ENCODE results near the gene NOG. TPM values are rescaled to one million over a fixed set of nuclear protein-coding genes. Genes with fewer than 3 reads are reported as not detected.

Gene NOG
- total and polyA plus RNA-seq, 2 experiments from 2014 or later: 0.39 to 0.66 TPM

- no peak for TF ChIP-seq ZNF462 (CRISPR knock-in tag; IDR thresholded peaks at IDR 0.05)
- no peak for TF ChIP-seq EZH2phosphoT487 (IDR thresholded peaks at IDR 0.05; ENCODE audit: unreplicated experiment)
- TF ChIP-seq CREB1 (CRISPR knock-in tag; IDR thresholded peaks at IDR 0.05; ENCODE audit: low read depth): no peak
These were observed 8.1 kb downstream of the NOG start (continued) for GRCh38 chr17:56601591-56601990.

DNA sequence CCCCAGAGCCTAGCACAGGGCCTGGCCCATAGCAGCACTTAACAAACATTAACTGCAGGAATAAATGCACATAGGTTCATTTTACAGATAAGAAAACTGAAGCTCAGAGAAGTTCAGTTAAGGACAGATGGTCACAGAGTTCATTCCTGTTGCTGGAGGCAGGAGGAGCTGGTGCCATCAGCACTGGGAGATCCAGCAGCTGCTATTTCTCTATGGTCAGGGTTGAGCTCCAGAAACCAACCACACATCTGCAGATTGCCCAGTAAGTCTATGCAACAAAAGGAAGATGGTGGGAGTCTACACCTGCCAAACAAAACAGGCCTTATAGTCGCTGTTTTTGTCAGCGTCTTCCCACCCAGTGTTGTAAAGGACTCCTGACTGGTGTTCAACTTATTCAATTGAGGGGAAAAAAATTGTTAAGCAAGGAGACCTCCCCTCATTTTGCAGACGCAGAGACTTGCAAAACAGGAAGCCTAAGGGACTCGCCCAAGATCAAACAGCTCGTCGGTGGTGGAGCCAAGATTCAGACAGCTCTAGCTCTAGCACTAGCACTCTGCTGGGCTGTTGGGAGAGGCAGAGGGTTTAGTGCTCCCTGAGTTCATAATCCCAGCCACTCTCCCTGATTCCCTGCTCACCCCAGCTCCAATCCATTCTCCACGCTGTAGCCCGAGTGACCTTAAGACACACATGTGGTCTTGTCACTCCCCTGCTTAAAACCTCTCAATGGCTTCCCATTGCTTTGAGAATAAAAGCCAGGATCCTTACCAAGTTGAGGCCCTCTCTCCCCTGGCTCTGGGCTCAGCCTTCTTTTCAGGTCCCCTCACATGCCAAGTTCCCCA is 9.0 kb downstream of the NOG start:
- H3K9me3 Mint-ChIP-seq: no peaks in the 10 kb centered on the region
- no peak overlapping the region for H3K27ac Mint-ChIP-seq
- H3K36me3 ChIP-seq (ENCODE audit: insufficient read depth): no peaks in the 10 kb centered on the region
- no peak overlapping the region for H3K4me3 Mint-ChIP-seq
- no peaks in the 10 kb centered on the region; the same call in 1 of the 2 replicates for H4K20me1 ChIP-seq (replicated peaks; ENCODE audit: insufficient read depth)
- H3K4me3 ChIP-seq: no peak overlapping the region
- H3K4me2 ChIP-seq: no peak overlapping the region
- no peaks in the 10 kb centered on the region for H3K9me2 ChIP-seq (ENCODE audit: insufficient read depth)
- peaks cover 6% of the 10 kb centered on the region; the same call in 2 of the 3 replicates for H3K4me1 Mint-ChIP-seq
- H3F3A ChIP-seq (replicated peaks; ENCODE audit: low read depth): no peaks in the 10 kb centered on the region
- peaks cover 21% of the 10 kb centered on the region for H3K27me3 Mint-ChIP-seq (ENCODE audit: insufficient read depth, low read depth, poor library complexity)
- H3K36me3 Mint-ChIP-seq (ENCODE audit: low read depth): no peaks in the 10 kb centered on the region
- no peaks in the 10 kb centered on the region for H3K79me2 ChIP-seq (replicated peaks; ENCODE audit: insufficient read depth)
- H2AFZ ChIP-seq: no peak overlapping the region
- ATAC-seq (no peak), DNase-seq (ENCODE audit: low spot score) (no peak)
- H3K27ac ChIP-seq (ENCODE audit: low read depth): no peak overlapping the region
- peaks cover 26% of the 10 kb centered on the region for H3K27me3 ChIP-seq (ENCODE audit: insufficient read depth)
- peaks cover 11% of the 10 kb centered on the region for H3K4me1 ChIP-seq (ENCODE audit: insufficient read depth)
- TF ChIP-seq ZNF114 (CRISPR knock-in tag; IDR thresholded peaks at IDR 0.05) (no peak), ETS1 (IDR thresholded peaks at IDR 0.05) (no peak), CREB1 (CRISPR knock-in tag; IDR thresholded peaks at IDR 0.05; ENCODE audit: low read depth) (no peak), JUNB (IDR thresholded peaks at IDR 0.05; ENCODE audit: unreplicated experiment) (no peak), EZH2phosphoT487 (IDR thresholded peaks at IDR 0.05; ENCODE audit: unreplicated experiment) (no peak), EZH2 (IDR thresholded peaks at IDR 0.05; ENCODE audit: low read depth, unreplicated experiment) (no peak), POLR2AphosphoS5 (IDR thresholded peaks at IDR 0.05; ENCODE audit: low read depth) (no peak), ZNF331 (CRISPR knock-in tag; IDR thresholded peaks at IDR 0.05; ENCODE audit: low read depth) (no peak)
- TF ChIP-seq, protein P1, sequence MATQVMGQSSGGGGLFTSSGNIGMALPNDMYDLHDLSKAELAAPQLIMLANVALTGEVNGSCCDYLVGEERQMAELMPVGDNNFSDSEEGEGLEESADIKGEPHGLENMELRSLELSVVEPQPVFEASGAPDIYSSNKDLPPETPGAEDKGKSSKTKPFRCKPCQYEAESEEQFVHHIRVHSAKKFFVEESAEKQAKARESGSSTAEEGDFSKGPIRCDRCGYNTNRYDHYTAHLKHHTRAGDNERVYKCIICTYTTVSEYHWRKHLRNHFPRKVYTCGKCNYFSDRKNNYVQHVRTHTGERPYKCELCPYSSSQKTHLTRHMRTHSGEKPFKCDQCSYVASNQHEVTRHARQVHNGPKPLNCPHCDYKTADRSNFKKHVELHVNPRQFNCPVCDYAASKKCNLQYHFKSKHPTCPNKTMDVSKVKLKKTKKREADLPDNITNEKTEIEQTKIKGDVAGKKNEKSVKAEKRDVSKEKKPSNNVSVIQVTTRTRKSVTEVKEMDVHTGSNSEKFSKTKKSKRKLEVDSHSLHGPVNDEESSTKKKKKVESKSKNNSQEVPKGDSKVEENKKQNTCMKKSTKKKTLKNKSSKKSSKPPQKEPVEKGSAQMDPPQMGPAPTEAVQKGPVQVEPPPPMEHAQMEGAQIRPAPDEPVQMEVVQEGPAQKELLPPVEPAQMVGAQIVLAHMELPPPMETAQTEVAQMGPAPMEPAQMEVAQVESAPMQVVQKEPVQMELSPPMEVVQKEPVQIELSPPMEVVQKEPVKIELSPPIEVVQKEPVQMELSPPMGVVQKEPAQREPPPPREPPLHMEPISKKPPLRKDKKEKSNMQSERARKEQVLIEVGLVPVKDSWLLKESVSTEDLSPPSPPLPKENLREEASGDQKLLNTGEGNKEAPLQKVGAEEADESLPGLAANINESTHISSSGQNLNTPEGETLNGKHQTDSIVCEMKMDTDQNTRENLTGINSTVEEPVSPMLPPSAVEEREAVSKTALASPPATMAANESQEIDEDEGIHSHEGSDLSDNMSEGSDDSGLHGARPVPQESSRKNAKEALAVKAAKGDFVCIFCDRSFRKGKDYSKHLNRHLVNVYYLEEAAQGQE (IDR thresholded peaks at IDR 0.05; ENCODE audit: unreplicated experiment): no peak
- TF ChIP-seq, protein P2, sequence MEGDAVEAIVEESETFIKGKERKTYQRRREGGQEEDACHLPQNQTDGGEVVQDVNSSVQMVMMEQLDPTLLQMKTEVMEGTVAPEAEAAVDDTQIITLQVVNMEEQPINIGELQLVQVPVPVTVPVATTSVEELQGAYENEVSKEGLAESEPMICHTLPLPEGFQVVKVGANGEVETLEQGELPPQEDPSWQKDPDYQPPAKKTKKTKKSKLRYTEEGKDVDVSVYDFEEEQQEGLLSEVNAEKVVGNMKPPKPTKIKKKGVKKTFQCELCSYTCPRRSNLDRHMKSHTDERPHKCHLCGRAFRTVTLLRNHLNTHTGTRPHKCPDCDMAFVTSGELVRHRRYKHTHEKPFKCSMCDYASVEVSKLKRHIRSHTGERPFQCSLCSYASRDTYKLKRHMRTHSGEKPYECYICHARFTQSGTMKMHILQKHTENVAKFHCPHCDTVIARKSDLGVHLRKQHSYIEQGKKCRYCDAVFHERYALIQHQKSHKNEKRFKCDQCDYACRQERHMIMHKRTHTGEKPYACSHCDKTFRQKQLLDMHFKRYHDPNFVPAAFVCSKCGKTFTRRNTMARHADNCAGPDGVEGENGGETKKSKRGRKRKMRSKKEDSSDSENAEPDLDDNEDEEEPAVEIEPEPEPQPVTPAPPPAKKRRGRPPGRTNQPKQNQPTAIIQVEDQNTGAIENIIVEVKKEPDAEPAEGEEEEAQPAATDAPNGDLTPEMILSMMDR (conservative IDR thresholded peaks at IDR 0.05; ENCODE audit: low read depth in 2 of 2): no peak

All from GM23338 (cell line).